GM12892 (cell line): ENCODE results near the gene CENPV.

Experiments
- POLR2AphosphoS5 ChIP-seq: IDR thresholded peaks from 2 replicates; pipeline ENCODE4 v1.6.1; 2011; ENCODE audit warnings: low read depth, low read length, control low read depth
- TAF1 ChIP-seq: IDR thresholded peaks from 2 replicates; pipeline ENCODE4 v1.6.1; 2011; ENCODE audit warnings: low read depth, mild to moderate bottlenecking, control low read depth, low read length, borderline replicate concordance

- peak; percentile 100 for TF ChIP-seq POLR2AphosphoS5
- TF ChIP-seq TAF1 = peak; percentile 98
Measured at GRCh38 chr17:16380640-16381495, 27.6 kb upstream of the CENPV start, which contains the start of gene UBB.
